ENCODE measurements around the gene CDKN2B. TPM values are rescaled to one million over a fixed set of nuclear protein-coding genes. Genes with fewer than 3 reads are reported as not detected.

Gene CDKN2B
- total and polyA plus RNA-seq, 2 of the 4 experiments (the other 2 are of a cell fraction), result 3.6 to 8.2 TPM

DNA sequence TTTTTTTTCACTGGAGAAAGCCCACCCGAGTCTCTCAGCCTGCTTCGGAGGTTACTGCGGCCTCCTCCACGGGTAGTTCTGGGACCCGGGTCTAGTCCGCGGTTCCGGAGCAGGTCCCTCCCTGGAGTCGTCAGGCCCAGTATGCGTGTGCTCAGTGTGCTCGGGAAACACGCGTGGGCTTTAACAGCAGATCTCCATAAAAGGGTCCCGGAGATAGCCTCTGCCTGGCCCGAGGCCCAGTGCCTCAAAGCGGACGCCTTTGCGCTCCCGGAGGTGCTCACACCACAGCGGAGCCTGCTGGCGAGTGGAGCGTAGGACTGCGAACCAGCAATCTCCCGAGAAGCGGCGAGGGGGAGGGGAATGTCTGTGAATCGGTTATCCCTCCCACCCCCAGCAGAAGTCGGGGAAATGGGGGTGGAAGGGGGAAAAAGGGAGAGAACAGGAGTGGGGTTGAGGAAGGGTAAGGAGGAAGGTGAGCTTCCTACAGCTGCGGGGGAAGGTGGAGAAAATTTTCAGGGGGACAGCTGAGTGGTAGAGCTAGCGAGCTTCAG, 43.6 kb downstream of the CDKN2B start (continued):
- TF ChIP-seq, protein P1, sequence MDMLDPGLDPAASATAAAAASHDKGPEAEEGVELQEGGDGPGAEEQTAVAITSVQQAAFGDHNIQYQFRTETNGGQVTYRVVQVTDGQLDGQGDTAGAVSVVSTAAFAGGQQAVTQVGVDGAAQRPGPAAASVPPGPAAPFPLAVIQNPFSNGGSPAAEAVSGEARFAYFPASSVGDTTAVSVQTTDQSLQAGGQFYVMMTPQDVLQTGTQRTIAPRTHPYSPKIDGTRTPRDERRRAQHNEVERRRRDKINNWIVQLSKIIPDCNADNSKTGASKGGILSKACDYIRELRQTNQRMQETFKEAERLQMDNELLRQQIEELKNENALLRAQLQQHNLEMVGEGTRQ (IDR thresholded peaks at IDR 0.05; ENCODE audit: low read depth, low read length), result no peak

DNA sequence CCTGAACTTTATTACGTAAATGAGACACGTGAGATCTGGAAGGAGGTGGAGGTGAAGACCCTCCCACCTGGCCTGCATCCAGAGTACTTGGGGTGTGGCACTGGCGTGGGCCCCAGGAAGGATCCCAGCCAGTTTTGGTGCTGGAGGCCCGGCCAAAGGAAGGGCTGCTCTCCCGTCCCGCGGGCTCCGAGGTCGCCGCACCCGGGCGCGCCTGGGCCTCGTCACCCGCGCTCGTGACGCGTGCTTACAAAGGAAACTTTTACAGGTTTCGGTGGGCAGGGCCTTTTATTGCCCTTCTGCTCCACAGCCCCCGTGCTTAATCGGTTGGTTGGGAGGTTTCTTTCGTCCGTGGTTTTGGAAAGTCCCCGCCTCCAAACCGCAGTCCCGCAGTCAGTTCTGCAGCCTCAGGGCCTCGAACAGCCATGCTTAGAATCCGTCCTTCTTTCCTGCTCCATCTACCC, 44.1 kb downstream of the CDKN2B start:
- dilution Hi-C loops (cut with HindIII; ENCODE audit: low sequenced_read_pairs, unreplicated experiment) (no loop called here), intact Hi-C loops (cut with micrococcal nuclease) (loop anchor here (1.0 to 5.0 kb wide), 2 partner anchors 133 to 151 kb away; no protein-coding TSS in a partner anchor), in situ Hi-C loops (cut with MboI; ENCODE audit: low sequenced_read_pairs) (loop anchor here (10.0 kb wide), 1 partner anchor 150 kb away; no protein-coding TSS in a partner anchor)
- Histone ChIP-seq H3K79me1 (ENCODE audit: low read depth in 1 of 2, low read length in 2 of 2) (no peaks in the 10 kb centered on the region), H3K9me3 (ENCODE audit: control insufficient read depth, insufficient read depth, low read length) (peaks cover 6% of the 10 kb centered on the region; the same call in 1 of the 2 replicates), H3K27ac (ENCODE audit: insufficient read depth, low read length) (no peak overlapping the region), H3K4me1 (ENCODE audit: control insufficient read depth, insufficient read depth, low read length) (peaks cover 4% of the 10 kb centered on the region), H2BK20ac (ENCODE audit: low read depth, low read length) (no peak overlapping the region), H4K91ac (ENCODE audit: insufficient read depth, low read depth, low read length) (no peak overlapping the region), H3K4me3 (ENCODE audit: insufficient read depth, low read depth, low read length) (peak overlapping the region; percentile 21), H3K56ac (ENCODE audit: extremely low read depth, insufficient read depth, low read length) (no peak overlapping the region), H3K9me1 (ENCODE audit: insufficient read depth, low read length) (no peaks in the 10 kb centered on the region), H2BK5ac (ENCODE audit: low read depth, low read length, poor library complexity, severe bottlenecking) (no peak overlapping the region), H4K8ac (ENCODE audit: low read depth in 2 of 2, low read length in 2 of 2) (peak overlapping the region; percentile 43 to 72; a peak in 3 of 4 replicates), H2AK9ac (replicated peaks; ENCODE audit: low read depth, low read length, poor library complexity) (no peak overlapping the region), H3K9ac (ENCODE audit: low read depth, low read length) (0 out of 2 replicates have a peak overlapping the region, but pooled peaks have one; percentile 41), H2AK5ac (ENCODE audit: low read depth, low read length) (no peak overlapping the region), H3K4ac (ENCODE audit: low read depth, low read length) (peak overlapping the region; percentile 14), H2AFZ (replicated peaks; ENCODE audit: low read length, poor library complexity) (peak overlapping the region; percentile 91), H2BK15ac (ENCODE audit: low read depth, low read length) (no peak overlapping the region), H4K20me1 (ENCODE audit: insufficient read depth, low read length) (no peaks in the 10 kb centered on the region), H4K5ac (ENCODE audit: low read depth, low read length) (peak overlapping the region; percentile 23; the same call in 1 of the 2 replicates), H3K23ac (ENCODE audit: low read depth, low read length) (0 out of 2 replicates have a peak overlapping the region, but pooled peaks have one; percentile 59), H3K4me2 (ENCODE audit: low read depth, low read length) (peak overlapping the region; percentile 77), H3K27me3 (ENCODE audit: control insufficient read depth, insufficient read depth, low read length) (peaks cover 31% of the 10 kb centered on the region), H3K36me3 (ENCODE audit: control insufficient read depth, insufficient read depth, low read length) (peaks cover 5% of the 10 kb centered on the region; the same call in 1 of the 2 replicates), H3K18ac (ENCODE audit: low read depth, low read length) (no peak overlapping the region), H3K14ac (replicated peaks; ENCODE audit: low read depth, low read length) (peak overlapping the region; percentile 70; the same call in 1 of the 2 replicates), H2BK120ac (ENCODE audit: low read depth, low read length) (no peak overlapping the region; the same call in 1 of the 2 replicates)
- no peak for TF ChIP-seq MAZ (IDR thresholded peaks at IDR 0.05; ENCODE audit: borderline replicate concordance, low read depth, low read length)
- no peak for TF ChIP-seq RFX5 (IDR thresholded peaks at IDR 0.05; ENCODE audit: low read depth, low read length)
- no peak for TF ChIP-seq RCOR1 (IDR thresholded peaks at IDR 0.05; ENCODE audit: insufficient replicate concordance, low read length)
- ATAC-seq (ENCODE audit: low read depth) (peak; percentile 36), DNase-seq (no peak)
- ChIA-PET POLR2A (ENCODE audit: unreplicated experiment) (no interaction called here), CTCF (no interaction called here)
- no TSS peak for BruUV-seq (replicated peaks)
- WGBS, 2 experiments (ENCODE audit: extremely low coverage in 2 of 2, insufficient read length in 1 of 2), result 13% methylated on average over 11 of the region's 29 CpGs; no CpG with 5 or more reads in 1 of the 2 experiments

Data from IMR-90 (cell line).